T-helper 2 cell (primary cell): ENCODE data around the gene TYW1B.
"Not testable (repeated sequence)": the region's sequence is repeated elsewhere in the genome, so short reads cannot be mapped to it uniquely, and the experiment has no call there.

ENCODE experiments used
- DNase-seq, 5 experiments: peaks; one replicate each; pipeline versions ENCODE4 v3.0.0 to v3.0.0-alpha.2; 2012 to 2022

Gene TYW1B

DNA sequence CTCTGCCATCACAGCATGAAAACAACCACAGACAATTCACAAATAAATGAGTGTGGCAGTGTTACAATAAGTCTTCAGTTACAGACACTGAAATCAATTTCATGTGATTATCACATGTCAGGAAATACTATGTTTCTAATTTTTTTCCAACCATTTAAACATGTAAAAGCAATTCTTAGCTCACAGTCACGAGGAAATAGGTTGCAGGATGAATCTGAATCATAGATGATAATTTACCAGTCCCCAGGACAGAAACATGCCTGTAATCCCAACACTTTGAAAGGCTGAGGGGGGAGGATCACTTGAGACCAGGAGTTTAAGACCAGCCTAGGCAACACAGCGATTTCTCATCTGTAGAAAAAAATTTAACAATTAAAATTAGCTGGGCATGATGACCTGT, 283.5 kb downstream of the TYW1B start:
- DNase-seq = not testable (repeated sequence)

GRCh38 chr7:72540923-72541322, 287.1 kb downstream of the TYW1B start:
- no peak for DNase-seq

DNA sequence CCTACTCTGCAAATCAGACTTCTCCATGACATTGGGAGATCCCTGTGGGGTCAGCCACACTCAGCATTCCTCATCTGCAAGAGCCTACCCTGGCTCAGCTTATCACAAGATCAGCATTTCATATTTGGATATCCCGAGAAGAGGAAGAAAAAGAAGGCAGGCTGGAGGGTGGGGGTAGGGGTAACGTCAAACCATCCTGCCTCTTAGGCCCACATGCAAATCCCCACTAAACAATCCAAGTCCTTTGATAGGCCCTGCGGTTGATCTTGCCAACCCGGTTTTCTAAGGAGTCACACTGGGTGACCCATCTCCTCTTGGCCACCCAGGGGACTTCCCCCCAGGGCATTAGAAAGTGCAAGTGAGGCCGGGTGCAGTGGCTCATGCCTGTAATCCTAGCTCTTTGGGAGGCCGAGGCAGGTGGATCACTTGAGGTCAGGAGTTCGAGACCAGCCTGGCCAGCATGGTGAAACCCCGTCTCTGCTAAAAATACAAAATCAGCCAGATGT, 287.8 kb downstream of the TYW1B start:
- no peak for DNase-seq

DNA sequence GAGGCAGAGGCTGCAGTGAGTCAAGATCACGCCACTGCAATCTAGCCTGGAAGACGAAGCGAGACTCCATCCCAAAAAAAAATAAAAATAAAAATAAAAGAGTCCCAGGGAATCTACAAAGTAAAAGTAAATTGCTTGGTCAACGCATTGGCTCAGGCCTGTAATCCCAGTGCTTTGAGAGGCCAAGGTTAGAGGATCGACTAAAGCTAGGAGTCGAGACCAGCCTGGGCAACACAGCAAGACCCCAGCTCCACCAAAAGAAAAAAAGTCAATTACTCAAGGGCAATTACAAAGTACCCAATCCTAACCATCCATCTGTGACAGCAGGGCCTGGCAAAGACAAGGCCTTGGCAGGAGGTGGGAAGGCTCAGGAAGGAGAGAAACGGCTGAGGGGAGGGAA, 288.3 kb downstream of the TYW1B start:
- DNase-seq = no peak

DNA sequence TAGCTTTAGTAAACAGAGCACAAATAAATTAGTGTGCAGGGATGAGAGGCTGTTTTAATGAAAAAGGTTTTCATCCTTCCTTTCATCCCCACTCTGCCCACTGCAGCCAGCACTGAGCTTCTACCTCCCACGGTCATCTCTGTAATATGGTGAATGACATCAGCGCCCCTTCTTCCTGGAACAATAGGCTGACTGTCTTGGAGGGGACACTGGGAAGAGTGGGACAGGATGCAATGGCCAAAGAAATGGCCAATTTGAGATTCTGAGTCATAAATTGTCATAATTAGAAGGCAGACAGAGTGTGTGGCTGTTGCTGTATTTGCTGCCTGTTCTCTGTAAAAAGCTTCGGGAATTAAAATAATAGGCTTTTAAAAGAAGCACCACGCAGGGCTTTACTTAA, 289.1 kb downstream of the TYW1B start:
- DNase-seq = no peak

- DNase-seq = no peak
Observed at GRCh38 chr7:72538147-72538546, 289.9 kb downstream of the TYW1B start.

- DNase-seq = not testable (repeated sequence)
Observed at GRCh38 chr7:72536038-72536437, 292.0 kb downstream of the TYW1B start.

GRCh38 chr7:72531048-72531447, 297.0 kb downstream of the TYW1B start:
- not testable (repeated sequence) for DNase-seq
